Neutrophil (primary cell): ENCODE data around the gene SPATA20.

Experiments used
- H3K27ac ChIP-seq: fragments of 200-600 bp; sonication (generic); 2 replicates; pipeline ENCODE4 v1.5.1; 2016; ENCODE audit warnings: mild to moderate bottlenecking, moderate library complexity
- H3K27me3 ChIP-seq: fragments of 200-600 bp; sonication (generic); 2 replicates; pipeline ENCODE4 v1.6.0; 2016; ENCODE audit warnings: mild to moderate bottlenecking
- H3K36me3 ChIP-seq: fragments of 200-600 bp; sonication (generic); 2 replicates; pipeline ENCODE4 v1.5.1; 2017
- H3K4me1 ChIP-seq, 2 experiments: fragments of 200-600 bp in 1 of 2; sonication (generic) in 1 of 2; 1 replicate in 1 of 2; 2 replicates in 1 of 2; pipeline versions ENCODE4 v1.5.1 to v1.6.1; 2013 to 2016; ENCODE audit warnings: low read depth in 1 of 2, low read length in 1 of 2, mild to moderate bottlenecking in 1 of 2, moderate library complexity in 1 of 2; ENCODE audit not compliant: control insufficient read depth in 1 of 2, insufficient read depth in 1 of 2
- H3K4me3 ChIP-seq, 2 experiments: fragments of 200-600 bp in 1 of 2; sonication (generic) in 1 of 2; 1 replicate in 1 of 2; 2 replicates in 1 of 2; pipeline ENCODE4 v1.5.1; 2013 to 2016; ENCODE audit warnings: low read depth in 1 of 2, low read length in 1 of 2, mild to moderate bottlenecking in 1 of 2, moderate library complexity in 1 of 2
- H3K9me3 ChIP-seq: fragments of 200-600 bp; sonication (generic); 2 replicates; pipeline ENCODE4 v1.5.1; 2016
- TF ChIP-seq, protein P1 (sequence below): fragments of 200-600 bp; sonication (generic); IDR thresholded peaks from 2 replicates; pipeline ENCODE4 v1.5.1; 2016; ENCODE audit warnings: antibody characterized with exemption

Gene SPATA20

DNA sequence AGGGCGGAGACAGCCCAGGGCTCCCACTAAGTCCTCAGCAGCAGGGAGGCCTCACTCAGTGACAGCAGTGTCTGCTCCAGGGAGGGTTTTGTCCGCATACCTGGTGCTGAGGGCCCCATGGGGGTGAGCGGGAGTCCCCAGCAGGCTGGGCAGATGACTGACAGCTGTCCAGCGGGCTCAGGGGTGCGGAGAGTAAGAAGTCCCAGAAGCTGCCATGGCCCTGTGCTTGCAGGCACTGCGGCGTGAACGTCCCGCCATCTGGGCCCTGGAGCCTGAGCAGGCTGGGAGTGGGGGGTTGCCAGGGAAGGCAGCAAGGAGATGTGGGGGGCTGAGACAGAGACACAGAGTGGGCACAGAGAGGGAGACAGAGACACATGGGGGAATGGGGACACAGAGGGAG, 33.7 kb downstream of the SPATA20 start:
- Histone ChIP-seq H3K27ac (no peak overlapping the region), H3K4me3 (no peak overlapping the region), H3K36me3 (no peaks in the 10 kb centered on the region), H3K4me1 (no peaks in the 10 kb centered on the region), H3K9me3 (no peaks in the 10 kb centered on the region), H3K27me3 (peaks cover 26% of the 10 kb centered on the region)
- TF ChIP-seq, protein P1, sequence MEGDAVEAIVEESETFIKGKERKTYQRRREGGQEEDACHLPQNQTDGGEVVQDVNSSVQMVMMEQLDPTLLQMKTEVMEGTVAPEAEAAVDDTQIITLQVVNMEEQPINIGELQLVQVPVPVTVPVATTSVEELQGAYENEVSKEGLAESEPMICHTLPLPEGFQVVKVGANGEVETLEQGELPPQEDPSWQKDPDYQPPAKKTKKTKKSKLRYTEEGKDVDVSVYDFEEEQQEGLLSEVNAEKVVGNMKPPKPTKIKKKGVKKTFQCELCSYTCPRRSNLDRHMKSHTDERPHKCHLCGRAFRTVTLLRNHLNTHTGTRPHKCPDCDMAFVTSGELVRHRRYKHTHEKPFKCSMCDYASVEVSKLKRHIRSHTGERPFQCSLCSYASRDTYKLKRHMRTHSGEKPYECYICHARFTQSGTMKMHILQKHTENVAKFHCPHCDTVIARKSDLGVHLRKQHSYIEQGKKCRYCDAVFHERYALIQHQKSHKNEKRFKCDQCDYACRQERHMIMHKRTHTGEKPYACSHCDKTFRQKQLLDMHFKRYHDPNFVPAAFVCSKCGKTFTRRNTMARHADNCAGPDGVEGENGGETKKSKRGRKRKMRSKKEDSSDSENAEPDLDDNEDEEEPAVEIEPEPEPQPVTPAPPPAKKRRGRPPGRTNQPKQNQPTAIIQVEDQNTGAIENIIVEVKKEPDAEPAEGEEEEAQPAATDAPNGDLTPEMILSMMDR, result no peak

DNA sequence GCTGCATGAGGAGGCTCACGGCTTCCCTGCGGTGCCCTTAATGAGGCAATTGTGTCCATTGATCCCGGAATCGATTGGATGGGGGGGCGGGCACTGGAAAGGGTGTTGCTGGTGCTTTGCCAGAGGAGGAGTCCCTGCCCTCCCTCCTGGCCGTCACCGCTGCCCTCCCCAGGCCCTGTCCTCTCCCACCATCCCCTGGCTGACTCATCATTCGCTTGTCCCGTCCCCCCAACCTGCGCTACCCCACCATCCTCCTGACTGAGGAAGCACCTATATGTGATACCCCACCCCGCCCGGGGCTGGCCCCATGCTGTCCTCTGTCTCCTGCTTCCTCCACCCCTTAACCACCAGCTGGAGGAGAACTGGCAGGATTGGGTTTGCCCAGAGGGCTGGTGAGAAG, 34.3 kb downstream of the SPATA20 start:
- no peaks in the 10 kb centered on the region for H3K9me3 ChIP-seq
- H3K4me1 ChIP-seq, result no peaks in the 10 kb centered on the region
- no peak overlapping the region for H3K27ac ChIP-seq
- TF ChIP-seq, protein P1, result no peak
- H3K4me3 ChIP-seq, result no peak overlapping the region
- H3K36me3 ChIP-seq, result no peaks in the 10 kb centered on the region
- peaks cover 21% of the 10 kb centered on the region for H3K27me3 ChIP-seq

DNA sequence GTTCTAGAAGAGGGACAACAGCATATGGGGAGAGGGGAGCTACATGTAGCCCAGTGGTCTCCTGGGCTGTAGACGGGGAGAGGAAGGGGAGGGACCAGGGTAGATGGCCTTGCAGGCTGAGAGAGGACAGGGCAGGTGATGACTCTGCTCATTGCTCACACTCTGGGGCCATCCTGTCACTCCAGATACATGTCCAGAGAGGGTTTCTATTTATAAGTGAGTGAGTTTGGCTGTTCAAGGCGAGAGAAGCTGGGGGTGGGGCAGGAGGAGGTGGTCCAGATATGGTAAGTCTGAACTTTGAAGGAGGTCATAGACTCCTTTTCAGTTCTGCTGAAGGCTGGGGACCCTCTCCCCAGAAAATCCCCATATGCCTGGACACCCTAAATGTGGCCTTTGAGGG, 35.8 kb downstream of the SPATA20 start:
- no peak overlapping the region for H3K4me3 ChIP-seq
- H3K36me3 ChIP-seq, result no peaks in the 10 kb centered on the region
- no peaks in the 10 kb centered on the region for H3K4me1 ChIP-seq
- H3K9me3 ChIP-seq, result no peaks in the 10 kb centered on the region
- TF ChIP-seq, protein P1, result no peak
- H3K27ac ChIP-seq, result no peak overlapping the region
- H3K27me3 ChIP-seq, result peaks cover 21% of the 10 kb centered on the region

DNA sequence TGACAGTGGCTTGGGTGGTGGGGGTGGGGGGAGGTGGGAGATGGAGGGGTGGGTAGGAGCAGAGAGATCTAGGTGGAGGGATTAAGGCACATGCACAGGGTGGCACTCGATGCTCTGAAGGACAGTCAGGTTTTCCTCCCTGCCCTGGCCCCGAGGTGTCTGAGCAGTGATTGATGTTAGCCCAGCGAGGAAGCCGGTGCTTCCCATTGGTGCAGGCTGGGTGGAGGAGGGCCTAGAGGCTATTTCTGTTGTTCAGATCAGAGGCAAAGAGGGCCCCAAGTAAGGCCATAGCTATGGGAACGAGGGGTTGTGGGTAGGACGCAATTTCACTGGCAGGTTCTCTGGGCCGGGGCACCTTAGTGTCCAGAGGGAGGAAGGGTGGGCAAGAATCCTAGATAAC, 36.7 kb downstream of the SPATA20 start:
- TF ChIP-seq, protein P1, result no peak
- no peak overlapping the region for H3K4me3 ChIP-seq
- peaks cover 21% of the 10 kb centered on the region for H3K27me3 ChIP-seq
- H3K4me1 ChIP-seq, result no peaks in the 10 kb centered on the region
- no peak overlapping the region for H3K27ac ChIP-seq
- no peaks in the 10 kb centered on the region for H3K36me3 ChIP-seq
- H3K9me3 ChIP-seq, result no peaks in the 10 kb centered on the region

DNA sequence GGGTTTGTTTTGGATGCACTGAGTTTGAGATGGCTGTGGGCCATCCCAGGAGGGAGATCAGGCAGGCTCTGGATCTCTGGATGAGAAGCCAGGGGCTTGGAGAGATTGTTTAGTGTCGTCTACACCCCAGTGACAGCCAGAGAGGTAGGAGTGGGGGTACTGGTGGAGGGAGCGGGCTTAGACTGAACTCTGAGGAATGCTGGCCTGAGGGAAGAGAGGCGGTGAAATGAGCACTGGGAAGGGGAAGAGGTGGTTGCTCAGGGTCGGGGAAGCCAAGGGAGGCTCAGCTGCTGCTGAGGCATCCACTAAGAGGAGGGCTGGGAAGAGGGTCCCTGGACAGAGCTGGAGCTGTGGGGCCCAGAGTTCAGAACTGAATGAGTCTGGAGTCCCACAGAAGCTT, 37.1 kb downstream of the SPATA20 start:
- Histone ChIP-seq H3K4me1 (no peaks in the 10 kb centered on the region), H3K9me3 (no peaks in the 10 kb centered on the region), H3K27me3 (peaks cover 21% of the 10 kb centered on the region), H3K36me3 (no peaks in the 10 kb centered on the region), H3K27ac (no peak overlapping the region), H3K4me3 (no peak overlapping the region)
- TF ChIP-seq, protein P1, result no peak

- Histone ChIP-seq H3K4me1 (no peaks in the 10 kb centered on the region), H3K9me3 (no peaks in the 10 kb centered on the region), H3K27me3 (peaks cover 21% of the 10 kb centered on the region), H3K36me3 (no peaks in the 10 kb centered on the region), H3K27ac (no peak overlapping the region), H3K4me3 (no peak overlapping the region)
- TF ChIP-seq, protein P1, result no peak
Observed at GRCh38 chr17:50584749-50585148, 37.8 kb downstream of the SPATA20 start.
